MM.1S (cell line): ENCODE measurements around the gene ZNF598.

Experiments
- CTCF ChIP-seq: fragments of 300-600 bp; sonication (generic); IDR thresholded peaks from 2 replicates; pipeline ENCODE4 v1.5.1; 2016; ENCODE audit warnings: antibody characterized with exemption, low read length, mixed read lengths
- EZH2 ChIP-seq: fragments of 300-600 bp; sonication (generic); optimal IDR thresholded peaks from 2 replicates; pipeline ENCODE3; 2017; ENCODE audit warnings: low read depth, mild to moderate bottlenecking, antibody characterized with exemption, low read length, mixed read lengths
- EZH2phosphoT487 ChIP-seq: fragments of 300-600 bp; sonication (generic); IDR thresholded peaks from 2 replicates; pipeline ENCODE4 v1.6.1; 2018; ENCODE audit warnings: antibody characterized with exemption, low read length

GRCh38 chr16:2024032-2024420 lies 14.4 kb upstream of the ZNF598 start:
- TF ChIP-seq CTCF (no peak), EZH2phosphoT487 (no peak), EZH2 (no peak)
